Measurements from ENCODE around the gene SND1.

SND1 gene

DNA sequence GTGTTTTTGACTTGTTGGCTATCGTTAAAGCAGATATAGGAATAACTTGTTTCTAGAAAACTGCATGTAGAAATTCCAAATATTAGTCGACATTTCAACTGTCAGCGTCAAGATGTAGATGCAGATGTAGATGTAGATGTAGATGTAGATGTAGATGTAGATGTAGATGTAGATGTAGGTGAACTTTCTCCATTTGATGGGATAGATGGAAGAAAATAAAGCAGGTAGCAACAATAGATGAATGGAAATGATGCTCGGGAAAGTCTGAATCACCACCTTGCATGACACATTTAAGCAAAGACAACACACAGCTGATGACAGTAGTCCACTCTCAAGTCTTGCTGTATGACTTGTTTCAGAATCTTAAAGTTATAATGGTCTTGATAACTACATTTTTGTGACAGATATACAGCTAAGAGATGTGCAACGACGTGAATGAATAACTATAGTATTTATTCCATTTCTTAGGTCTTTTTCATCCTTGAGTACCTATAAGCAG lies 53.5 kb downstream of the SND1 start:
- Histone ChIP-seq H3K36me3 (ENCODE audit: control insufficient read depth in 1 of 2, insufficient read depth in 2 of 2, low read length in 2 of 2) (peaks cover 29 to 84% of the 10 kb centered on the region in 2 donors), H3K27ac (ENCODE audit: low read depth, low read length) (no peak overlapping the region)

GRCh38 chr7:127706766-127707165 lies 54.8 kb downstream of the SND1 start:
- no peak overlapping the region for H3K27ac ChIP-seq (ENCODE audit: low read depth, low read length)
- no peak overlapping the region for H3K9ac ChIP-seq (ENCODE audit: low read depth in 1 of 2, low read length in 2 of 2)
- no peaks in the 10 kb centered on the region for H3K9me3 ChIP-seq (ENCODE audit: control insufficient read depth in 1 of 2, low read length in 2 of 2)
- no peaks in the 10 kb centered on the region for H3K4me1 ChIP-seq (ENCODE audit: control insufficient read depth in 1 of 2, insufficient read depth in 2 of 2, low read length in 2 of 2)
- no peaks in the 10 kb centered on the region for H3K27me3 ChIP-seq (ENCODE audit: control insufficient read depth in 1 of 2, insufficient read depth in 2 of 2, low read length in 2 of 2)
- H3K4me3 ChIP-seq (ENCODE audit: low read depth in 1 of 2, low read length in 2 of 2), result no peak overlapping the region
- peaks cover 26 to 78% of the 10 kb centered on the region in 2 donors for H3K36me3 ChIP-seq (ENCODE audit: control insufficient read depth in 1 of 2, insufficient read depth in 2 of 2, low read length in 2 of 2)

More for the DNA sequence above, 53.5 kb downstream of the SND1 start:
- Histone ChIP-seq H3K9ac (ENCODE audit: low read depth in 1 of 2, low read length in 2 of 2) (no peak overlapping the region), H3K9me3 (ENCODE audit: control insufficient read depth in 1 of 2, low read length in 2 of 2) (no peaks in the 10 kb centered on the region), H3K27me3 (ENCODE audit: control insufficient read depth in 1 of 2, insufficient read depth in 2 of 2, low read length in 2 of 2) (no peaks in the 10 kb centered on the region), H3K4me1 (ENCODE audit: control insufficient read depth in 1 of 2, insufficient read depth in 2 of 2, low read length in 2 of 2) (no peaks in the 10 kb centered on the region), H3K4me3 (ENCODE audit: low read depth in 1 of 2, low read length in 2 of 2) (no peak overlapping the region)

GRCh38 chr7:127708201-127708600 lies 56.2 kb downstream of the SND1 start:
- Histone ChIP-seq H3K27me3 (ENCODE audit: control insufficient read depth in 1 of 2, insufficient read depth in 2 of 2, low read length in 2 of 2) (no peaks in the 10 kb centered on the region), H3K4me3 (ENCODE audit: low read depth in 1 of 2, low read length in 2 of 2) (no peak overlapping the region), H3K4me1 (ENCODE audit: control insufficient read depth in 1 of 2, insufficient read depth in 2 of 2, low read length in 2 of 2) (no peaks in the 10 kb centered on the region), H3K27ac (ENCODE audit: low read depth, low read length) (no peak overlapping the region), H3K9me3 (ENCODE audit: control insufficient read depth in 1 of 2, low read length in 2 of 2) (no peaks in the 10 kb centered on the region), H3K9ac (ENCODE audit: low read depth in 1 of 2, low read length in 2 of 2) (no peak overlapping the region), H3K36me3 (ENCODE audit: control insufficient read depth in 1 of 2, insufficient read depth in 2 of 2, low read length in 2 of 2) (peaks cover 26 to 68% of the 10 kb centered on the region in 2 donors)

- H3K27me3 ChIP-seq (ENCODE audit: control insufficient read depth in 1 of 2, insufficient read depth in 2 of 2, low read length in 2 of 2), result no peaks in the 10 kb centered on the region
- H3K9me3 ChIP-seq (ENCODE audit: control insufficient read depth in 1 of 2, low read length in 2 of 2), result no peaks in the 10 kb centered on the region
- H3K4me1 ChIP-seq (ENCODE audit: control insufficient read depth in 1 of 2, insufficient read depth in 2 of 2, low read length in 2 of 2), result no peaks in the 10 kb centered on the region
- peaks cover 23 to 66% of the 10 kb centered on the region in 2 donors for H3K36me3 ChIP-seq (ENCODE audit: control insufficient read depth in 1 of 2, insufficient read depth in 2 of 2, low read length in 2 of 2)
- no peak overlapping the region for H3K4me3 ChIP-seq (ENCODE audit: low read depth in 1 of 2, low read length in 2 of 2)
- no peak overlapping the region for H3K27ac ChIP-seq (ENCODE audit: low read depth, low read length)
- no peak overlapping the region for H3K9ac ChIP-seq (ENCODE audit: low read depth in 1 of 2, low read length in 2 of 2)
Measured at GRCh38 chr7:127708788-127709187, 56.8 kb downstream of the SND1 start.

GRCh38 chr7:127710635-127711034 lies 58.6 kb downstream of the SND1 start:
- no peak overlapping the region for H3K9ac ChIP-seq (ENCODE audit: low read depth in 1 of 2, low read length in 2 of 2)
- no peaks in the 10 kb centered on the region for H3K27me3 ChIP-seq (ENCODE audit: control insufficient read depth in 1 of 2, insufficient read depth in 2 of 2, low read length in 2 of 2)
- H3K36me3 ChIP-seq (ENCODE audit: control insufficient read depth in 1 of 2, insufficient read depth in 2 of 2, low read length in 2 of 2), result peaks cover 7 to 59% of the 10 kb centered on the region in 2 donors

DNA sequence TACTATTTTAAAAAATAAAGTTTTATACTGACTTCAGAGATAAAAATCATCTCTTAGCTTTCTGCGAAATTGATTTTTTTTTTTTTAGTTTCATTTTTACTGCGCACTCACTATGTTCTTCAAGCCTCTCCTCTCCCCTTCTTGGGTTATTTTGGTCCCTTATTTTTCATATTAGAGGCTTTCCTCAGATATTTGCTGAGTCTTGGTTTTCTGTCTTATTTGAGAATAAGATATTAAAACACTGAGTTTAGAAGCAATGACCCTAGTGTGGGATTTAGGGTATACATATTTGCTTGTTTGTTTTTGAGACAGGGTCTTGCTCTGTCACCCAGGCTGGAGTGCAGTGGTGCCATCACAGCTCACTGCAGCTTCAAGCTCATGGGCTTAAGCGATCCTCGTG lies 59.9 kb downstream of the SND1 start:
- Histone ChIP-seq H3K4me1 (ENCODE audit: control insufficient read depth in 1 of 2, insufficient read depth in 2 of 2, low read length in 2 of 2) (no peaks in the 10 kb centered on the region), H3K36me3 (ENCODE audit: control insufficient read depth in 1 of 2, insufficient read depth in 2 of 2, low read length in 2 of 2) (peaks cover 5 to 56% of the 10 kb centered on the region in 2 donors), H3K9ac (ENCODE audit: low read depth in 1 of 2, low read length in 2 of 2) (no peak overlapping the region), H3K27ac (ENCODE audit: low read depth, low read length) (no peak overlapping the region), H3K27me3 (ENCODE audit: control insufficient read depth in 1 of 2, insufficient read depth in 2 of 2, low read length in 2 of 2) (no peaks in the 10 kb centered on the region), H3K9me3 (ENCODE audit: control insufficient read depth in 1 of 2, low read length in 2 of 2) (no peaks in the 10 kb centered on the region), H3K4me3 (ENCODE audit: low read depth in 1 of 2, low read length in 2 of 2) (no peak overlapping the region)

More at GRCh38 chr7:127710635-127711034, 58.6 kb downstream of the SND1 start:
- H3K9me3 ChIP-seq (ENCODE audit: control insufficient read depth in 1 of 2, low read length in 2 of 2), result no peaks in the 10 kb centered on the region
- no peak overlapping the region for H3K27ac ChIP-seq (ENCODE audit: low read depth, low read length)
- H3K4me1 ChIP-seq (ENCODE audit: control insufficient read depth in 1 of 2, insufficient read depth in 2 of 2, low read length in 2 of 2), result no peaks in the 10 kb centered on the region
- H3K4me3 ChIP-seq (ENCODE audit: low read depth in 1 of 2, low read length in 2 of 2), result no peak overlapping the region

- Histone ChIP-seq H3K4me1 (ENCODE audit: control insufficient read depth in 1 of 2, insufficient read depth in 2 of 2, low read length in 2 of 2) (no peaks in the 10 kb centered on the region), H3K27ac (ENCODE audit: low read depth, low read length) (no peak overlapping the region), H3K9ac (ENCODE audit: low read depth in 1 of 2, low read length in 2 of 2) (no peak overlapping the region)
Measured at GRCh38 chr7:127713006-127713405, 61.0 kb downstream of the SND1 start.

DNA sequence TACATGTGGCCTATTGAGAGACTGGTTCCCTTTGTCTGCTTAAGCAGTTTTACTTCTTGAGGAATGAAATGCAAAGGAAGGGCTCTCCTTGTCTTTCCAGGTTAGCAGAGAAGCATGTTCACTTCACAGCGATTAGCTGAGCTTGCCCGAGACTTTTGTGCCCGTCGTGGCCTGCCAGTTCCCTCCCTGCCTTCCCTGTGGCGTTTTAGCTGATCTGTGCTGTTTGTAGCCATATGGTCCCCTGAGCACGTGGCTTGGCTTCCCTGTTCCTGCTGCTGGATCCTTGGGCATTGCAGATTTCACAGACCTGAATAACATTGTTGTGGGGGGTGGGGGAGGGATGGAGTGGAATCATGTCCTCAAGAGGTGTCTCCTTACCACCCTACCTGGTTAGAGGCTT lies 61.8 kb downstream of the SND1 start:
- Histone ChIP-seq H3K36me3 (ENCODE audit: control insufficient read depth in 1 of 2, insufficient read depth in 2 of 2, low read length in 2 of 2) (peaks cover 10 to 54% of the 10 kb centered on the region in 2 donors), H3K27me3 (ENCODE audit: control insufficient read depth in 1 of 2, insufficient read depth in 2 of 2, low read length in 2 of 2) (no peaks in the 10 kb centered on the region), H3K4me1 (ENCODE audit: control insufficient read depth in 1 of 2, insufficient read depth in 2 of 2, low read length in 2 of 2) (no peaks in the 10 kb centered on the region), H3K9ac (ENCODE audit: low read depth in 1 of 2, low read length in 2 of 2) (no peak overlapping the region), H3K9me3 (ENCODE audit: control insufficient read depth in 1 of 2, low read length in 2 of 2) (no peaks in the 10 kb centered on the region), H3K4me3 (ENCODE audit: low read depth in 1 of 2, low read length in 2 of 2) (no peak overlapping the region), H3K27ac (ENCODE audit: low read depth, low read length) (no peak overlapping the region)

More at GRCh38 chr7:127713006-127713405, 61.0 kb downstream of the SND1 start:
- Histone ChIP-seq H3K36me3 (ENCODE audit: control insufficient read depth in 1 of 2, insufficient read depth in 2 of 2, low read length in 2 of 2) (peaks cover 8 to 55% of the 10 kb centered on the region in 2 donors), H3K9me3 (ENCODE audit: control insufficient read depth in 1 of 2, low read length in 2 of 2) (no peaks in the 10 kb centered on the region), H3K4me3 (ENCODE audit: low read depth in 1 of 2, low read length in 2 of 2) (no peak overlapping the region), H3K27me3 (ENCODE audit: control insufficient read depth in 1 of 2, insufficient read depth in 2 of 2, low read length in 2 of 2) (no peaks in the 10 kb centered on the region)

DNA sequence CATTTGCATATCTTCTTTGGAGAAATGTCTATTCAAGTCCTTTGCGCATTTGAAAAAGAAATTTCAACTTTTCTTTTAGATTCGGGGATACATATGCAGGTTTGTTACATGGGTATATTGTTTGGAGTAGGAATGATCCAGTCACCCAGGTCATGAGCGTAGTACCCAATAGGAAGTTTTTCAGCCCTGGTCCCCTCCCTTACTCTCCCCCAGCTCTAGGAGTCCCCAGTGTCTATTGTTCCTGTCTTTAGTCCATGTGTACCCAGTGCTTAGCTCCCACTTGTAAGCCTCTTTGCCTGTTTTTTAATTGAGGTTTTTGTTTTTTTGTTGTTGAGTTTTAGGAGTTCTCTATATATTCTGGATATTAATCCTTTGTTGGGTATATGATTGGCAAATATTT lies 63.3 kb downstream of the SND1 start:
- Histone ChIP-seq H3K9me3 (ENCODE audit: control insufficient read depth in 1 of 2, low read length in 2 of 2) (no peaks in the 10 kb centered on the region), H3K36me3 (ENCODE audit: control insufficient read depth in 1 of 2, insufficient read depth in 2 of 2, low read length in 2 of 2) (peaks cover 10 to 43% of the 10 kb centered on the region in 2 donors), H3K4me1 (ENCODE audit: control insufficient read depth in 1 of 2, insufficient read depth in 2 of 2, low read length in 2 of 2) (no peaks in the 10 kb centered on the region), H3K4me3 (ENCODE audit: low read depth in 1 of 2, low read length in 2 of 2) (no peak overlapping the region), H3K9ac (ENCODE audit: low read depth in 1 of 2, low read length in 2 of 2) (no peak overlapping the region), H3K27ac (ENCODE audit: low read depth, low read length) (no peak overlapping the region), H3K27me3 (ENCODE audit: control insufficient read depth in 1 of 2, insufficient read depth in 2 of 2, low read length in 2 of 2) (no peaks in the 10 kb centered on the region)

DNA sequence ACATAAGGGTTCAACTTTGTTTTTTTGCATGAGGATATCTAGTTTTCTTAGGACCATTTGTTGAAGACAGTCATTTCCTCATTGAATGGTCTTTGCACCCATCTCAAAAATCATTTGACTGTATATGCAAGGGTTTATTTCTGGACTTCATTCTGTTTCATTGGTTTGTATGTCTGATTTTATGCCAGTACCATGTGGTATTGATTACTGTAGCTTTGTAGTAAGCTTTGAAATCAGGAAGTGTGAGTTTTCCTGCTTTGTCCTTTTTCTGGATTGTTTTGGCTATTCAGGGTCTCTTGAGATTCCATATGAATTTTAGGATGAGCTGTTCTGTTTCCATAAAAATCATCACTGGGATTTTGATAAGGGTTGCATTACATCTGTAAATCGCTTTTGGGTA lies 63.9 kb downstream of the SND1 start:
- no peaks in the 10 kb centered on the region for H3K4me1 ChIP-seq (ENCODE audit: control insufficient read depth in 1 of 2, insufficient read depth in 2 of 2, low read length in 2 of 2)
- no peaks in the 10 kb centered on the region for H3K9me3 ChIP-seq (ENCODE audit: control insufficient read depth in 1 of 2, low read length in 2 of 2)
- H3K27me3 ChIP-seq (ENCODE audit: control insufficient read depth in 1 of 2, insufficient read depth in 2 of 2, low read length in 2 of 2), result no peaks in the 10 kb centered on the region
- H3K9ac ChIP-seq (ENCODE audit: low read depth in 1 of 2, low read length in 2 of 2), result no peak overlapping the region
- peaks cover 15 to 42% of the 10 kb centered on the region in 2 donors for H3K36me3 ChIP-seq (ENCODE audit: control insufficient read depth in 1 of 2, insufficient read depth in 2 of 2, low read length in 2 of 2)
- H3K4me3 ChIP-seq (ENCODE audit: low read depth in 1 of 2, low read length in 2 of 2), result no peak overlapping the region
- H3K27ac ChIP-seq (ENCODE audit: low read depth, low read length), result no peak overlapping the region

Data from duodenal mucosa (tissue), 2 donors.